A549 (cell line): ENCODE data around the gene UCP2.

Source experiments
- CBX2 ChIP-seq: fragments of 200-600 bp; sonication (generic); IDR thresholded peaks from 2 replicates; pipeline ENCODE4 v1.6.1; 2016; ENCODE audit warnings: low read depth, mild to moderate bottlenecking, borderline replicate concordance
- CEBPB ChIP-seq, 2 experiments: fragments of >200 bp in 1 of 2; sonication (Bioruptor Twin) in 1 of 2; formaldehyde crosslinking in 1 of 2; IDR thresholded peaks; 2 replicates each; pipeline ENCODE4 v1.6.1; 2012 to 2016
- EHMT2 ChIP-seq: fragments of 200-600 bp; sonication (generic); IDR thresholded peaks from 2 replicates; pipeline ENCODE4 v1.6.1; 2016; ENCODE audit warnings: antibody characterized with exemption, low read depth, mild to moderate bottlenecking, moderate library complexity
- EP300 ChIP-seq, 2 experiments: fragments of >200 bp; sonication (Bioruptor Twin); formaldehyde crosslinking; IDR thresholded peaks; 2 replicates in 1 of 2; 3 replicates in 1 of 2; pipeline ENCODE4 v1.6.1; 2016 to 2017
- POLR2A ChIP-seq: IDR thresholded peaks from 2 replicates; pipeline ENCODE4 v1.6.1; 2012; ENCODE audit warnings: mild to moderate bottlenecking, low read length
- POLR2AphosphoS2 ChIP-seq: conservative IDR thresholded peaks from 2 replicates; pipeline ENCODE4 v1.6.1; 2012; ENCODE audit warnings: low read length, improper control_type of control experiment, inconsistent platforms
- RAD21 ChIP-seq, 2 experiments: fragments of >200 bp in 1 of 2; sonication (Bioruptor Twin) in 1 of 2; formaldehyde crosslinking in 1 of 2; IDR thresholded peaks in 1 of 2; conservative IDR thresholded peaks in 1 of 2; 2 replicates in 1 of 2; 3 replicates in 1 of 2; pipeline ENCODE4 v1.6.1; 2012 to 2018; ENCODE audit warnings: inconsistent platforms in 1 of 2
- RCOR1 ChIP-seq: fragments of 150-350 bp; IDR thresholded peaks from 2 replicates; pipeline ENCODE4 v1.6.1; 2014; ENCODE audit warnings: antibody characterized with exemption, low read length, low read depth
- TF ChIP-seq, protein P1 (sequence below): fragments of >200 bp; sonication (Bioruptor Twin); formaldehyde crosslinking; IDR thresholded peaks from 3 replicates; pipeline ENCODE4 v1.5.1; 2016
- TF ChIP-seq, protein P2 (sequence below): IDR thresholded peaks from 2 replicates; pipeline ENCODE4 v1.6.1; 2012
- TF ChIP-seq, protein P3 (sequence below): fragments of 450-650 bp; IDR thresholded peaks from 2 replicates; pipeline ENCODE4 v1.6.1; 2014; ENCODE audit warnings: antibody characterized with exemption

DNA sequence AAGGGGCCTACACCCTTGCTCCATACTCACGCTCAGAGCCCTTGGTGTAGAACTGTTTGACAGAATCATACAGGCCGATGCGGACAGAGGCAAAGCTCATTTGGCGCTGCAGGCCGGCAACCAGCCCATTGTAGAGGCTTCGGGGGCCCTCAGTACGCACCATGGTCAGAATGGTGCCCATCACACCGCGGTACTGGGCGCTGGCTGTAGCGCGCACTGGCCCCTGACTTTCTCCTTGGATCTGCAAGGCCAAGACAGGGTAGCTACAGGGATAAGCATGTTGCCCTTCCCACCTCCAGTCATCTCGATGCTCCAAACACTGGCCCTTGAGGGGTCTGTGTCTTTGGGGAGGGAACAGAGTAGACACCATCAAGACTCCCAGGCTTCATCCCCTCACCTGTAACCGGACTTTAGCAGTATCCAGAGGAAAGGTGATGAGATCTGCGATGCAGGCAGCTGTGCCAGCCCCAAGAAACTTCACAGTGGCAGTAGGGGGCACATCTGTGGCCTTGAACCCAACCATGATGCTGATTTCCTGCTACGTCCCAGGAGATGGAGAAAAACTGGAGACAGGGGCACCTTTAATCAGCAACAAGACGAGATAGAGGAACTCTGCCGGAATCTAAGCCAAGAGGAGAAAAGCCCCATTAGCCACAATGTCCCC is 4.7 kb downstream of the UCP2 start:
- TF ChIP-seq POLR2A (no peak), CBX2 (no peak), POLR2AphosphoS2 (no peak), RAD21 (conservative IDR thresholded peaks at IDR 0.05 in 1 of 2, IDR thresholded peaks at IDR 0.05 in 1 of 2) (no peak), RCOR1 (no peak), CEBPB (IDR thresholded peaks at IDR 0.05) (no peak), EHMT2 (no peak), EP300 (IDR thresholded peaks at IDR 0.05) (no peak)
- TF ChIP-seq, protein P1, sequence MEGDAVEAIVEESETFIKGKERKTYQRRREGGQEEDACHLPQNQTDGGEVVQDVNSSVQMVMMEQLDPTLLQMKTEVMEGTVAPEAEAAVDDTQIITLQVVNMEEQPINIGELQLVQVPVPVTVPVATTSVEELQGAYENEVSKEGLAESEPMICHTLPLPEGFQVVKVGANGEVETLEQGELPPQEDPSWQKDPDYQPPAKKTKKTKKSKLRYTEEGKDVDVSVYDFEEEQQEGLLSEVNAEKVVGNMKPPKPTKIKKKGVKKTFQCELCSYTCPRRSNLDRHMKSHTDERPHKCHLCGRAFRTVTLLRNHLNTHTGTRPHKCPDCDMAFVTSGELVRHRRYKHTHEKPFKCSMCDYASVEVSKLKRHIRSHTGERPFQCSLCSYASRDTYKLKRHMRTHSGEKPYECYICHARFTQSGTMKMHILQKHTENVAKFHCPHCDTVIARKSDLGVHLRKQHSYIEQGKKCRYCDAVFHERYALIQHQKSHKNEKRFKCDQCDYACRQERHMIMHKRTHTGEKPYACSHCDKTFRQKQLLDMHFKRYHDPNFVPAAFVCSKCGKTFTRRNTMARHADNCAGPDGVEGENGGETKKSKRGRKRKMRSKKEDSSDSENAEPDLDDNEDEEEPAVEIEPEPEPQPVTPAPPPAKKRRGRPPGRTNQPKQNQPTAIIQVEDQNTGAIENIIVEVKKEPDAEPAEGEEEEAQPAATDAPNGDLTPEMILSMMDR, result no peak
- TF ChIP-seq, protein P2, sequence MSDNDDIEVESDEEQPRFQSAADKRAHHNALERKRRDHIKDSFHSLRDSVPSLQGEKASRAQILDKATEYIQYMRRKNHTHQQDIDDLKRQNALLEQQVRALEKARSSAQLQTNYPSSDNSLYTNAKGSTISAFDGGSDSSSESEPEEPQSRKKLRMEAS, result no peak
- TF ChIP-seq, protein P3, sequence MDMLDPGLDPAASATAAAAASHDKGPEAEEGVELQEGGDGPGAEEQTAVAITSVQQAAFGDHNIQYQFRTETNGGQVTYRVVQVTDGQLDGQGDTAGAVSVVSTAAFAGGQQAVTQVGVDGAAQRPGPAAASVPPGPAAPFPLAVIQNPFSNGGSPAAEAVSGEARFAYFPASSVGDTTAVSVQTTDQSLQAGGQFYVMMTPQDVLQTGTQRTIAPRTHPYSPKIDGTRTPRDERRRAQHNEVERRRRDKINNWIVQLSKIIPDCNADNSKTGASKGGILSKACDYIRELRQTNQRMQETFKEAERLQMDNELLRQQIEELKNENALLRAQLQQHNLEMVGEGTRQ, result no peak
